ENCODE data around the gene FBP2.
"Not testable (repeated sequence)": the region's sequence is repeated elsewhere in the genome, so short reads cannot be mapped to it uniquely, and the experiment has no call there.

DNA sequence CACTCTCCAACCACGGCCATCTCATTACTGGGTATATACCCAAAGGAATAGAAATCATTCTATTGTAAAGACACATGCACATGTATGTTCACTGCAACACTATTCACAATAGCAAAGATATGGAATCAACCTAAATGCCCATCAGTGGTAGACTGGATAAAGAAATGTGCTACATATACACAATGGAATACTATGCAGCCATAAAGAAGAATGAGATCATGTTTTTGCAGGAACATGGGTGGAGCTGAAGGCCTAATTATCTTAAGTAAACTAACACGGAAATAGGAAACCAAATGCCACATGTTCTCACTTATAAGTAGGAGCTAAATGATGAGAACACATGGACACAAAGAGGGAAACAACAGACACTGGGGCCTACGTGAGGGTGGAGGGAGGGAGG lies 29.3 kb downstream of the FBP2 start:
- not testable (repeated sequence) for TF ChIP-seq POLR2A (IDR thresholded peaks at IDR 0.05)
- TF ChIP-seq, protein P1, sequence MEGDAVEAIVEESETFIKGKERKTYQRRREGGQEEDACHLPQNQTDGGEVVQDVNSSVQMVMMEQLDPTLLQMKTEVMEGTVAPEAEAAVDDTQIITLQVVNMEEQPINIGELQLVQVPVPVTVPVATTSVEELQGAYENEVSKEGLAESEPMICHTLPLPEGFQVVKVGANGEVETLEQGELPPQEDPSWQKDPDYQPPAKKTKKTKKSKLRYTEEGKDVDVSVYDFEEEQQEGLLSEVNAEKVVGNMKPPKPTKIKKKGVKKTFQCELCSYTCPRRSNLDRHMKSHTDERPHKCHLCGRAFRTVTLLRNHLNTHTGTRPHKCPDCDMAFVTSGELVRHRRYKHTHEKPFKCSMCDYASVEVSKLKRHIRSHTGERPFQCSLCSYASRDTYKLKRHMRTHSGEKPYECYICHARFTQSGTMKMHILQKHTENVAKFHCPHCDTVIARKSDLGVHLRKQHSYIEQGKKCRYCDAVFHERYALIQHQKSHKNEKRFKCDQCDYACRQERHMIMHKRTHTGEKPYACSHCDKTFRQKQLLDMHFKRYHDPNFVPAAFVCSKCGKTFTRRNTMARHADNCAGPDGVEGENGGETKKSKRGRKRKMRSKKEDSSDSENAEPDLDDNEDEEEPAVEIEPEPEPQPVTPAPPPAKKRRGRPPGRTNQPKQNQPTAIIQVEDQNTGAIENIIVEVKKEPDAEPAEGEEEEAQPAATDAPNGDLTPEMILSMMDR (IDR thresholded peaks at IDR 0.05): not testable (repeated sequence)

Data from esophagus squamous epithelium (tissue), 4 donors.